ENCODE data around the gene URAD.

The URAD gene

DNA sequence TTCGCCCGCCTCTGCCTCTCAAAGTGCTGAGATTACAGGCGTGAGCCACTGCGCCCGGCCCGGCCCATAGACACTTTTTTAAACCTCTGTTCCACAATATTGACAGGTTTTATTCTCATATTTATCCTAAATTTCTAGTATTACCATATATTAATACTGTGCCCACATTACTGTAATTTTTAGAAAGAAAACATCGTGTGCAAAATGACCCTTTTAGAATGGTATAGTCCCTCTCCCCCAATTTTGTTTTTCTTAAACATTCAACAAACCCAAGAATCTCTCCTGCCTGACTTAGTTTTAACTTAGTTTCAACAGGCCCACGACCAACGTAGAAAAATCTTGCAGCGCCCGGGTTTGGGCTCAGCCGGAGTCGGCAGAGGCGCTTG, 28.5 kb downstream of the URAD start:
- DNase-seq: no peak

DNA sequence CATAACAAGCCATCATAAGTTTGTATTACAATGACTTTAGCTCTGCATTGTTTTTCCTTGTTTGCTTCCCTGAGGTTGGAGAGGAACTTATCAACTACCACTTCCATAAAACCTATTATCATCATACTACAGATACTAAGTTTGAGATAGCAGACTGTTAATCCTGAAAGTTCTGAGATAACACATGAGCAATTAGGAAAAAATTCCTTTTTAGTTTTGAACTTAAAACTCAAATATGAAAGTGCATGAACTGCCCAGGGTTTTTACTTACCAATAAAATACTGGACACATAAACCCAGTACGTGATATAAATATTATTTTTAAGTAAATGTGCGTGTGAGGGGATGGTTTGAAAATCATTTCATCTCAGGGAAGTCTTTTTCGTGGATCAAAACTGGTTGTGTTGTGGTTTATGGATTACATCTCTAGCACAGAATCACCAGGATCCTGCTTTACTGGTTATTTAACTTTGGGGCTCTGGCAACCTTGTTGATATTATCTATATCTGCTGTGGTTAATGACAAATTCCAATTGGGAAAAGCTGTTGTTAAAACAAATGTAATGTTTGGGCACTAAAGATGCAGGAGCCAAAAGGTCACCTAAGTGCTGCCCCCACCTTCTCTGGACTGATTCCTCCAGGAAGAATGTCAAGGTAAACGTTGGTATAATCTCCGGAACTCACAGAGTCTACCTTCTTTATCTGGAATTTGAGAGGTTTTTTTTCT, 31.8 kb downstream of the URAD start:
- DNase-seq: no peak

DNA sequence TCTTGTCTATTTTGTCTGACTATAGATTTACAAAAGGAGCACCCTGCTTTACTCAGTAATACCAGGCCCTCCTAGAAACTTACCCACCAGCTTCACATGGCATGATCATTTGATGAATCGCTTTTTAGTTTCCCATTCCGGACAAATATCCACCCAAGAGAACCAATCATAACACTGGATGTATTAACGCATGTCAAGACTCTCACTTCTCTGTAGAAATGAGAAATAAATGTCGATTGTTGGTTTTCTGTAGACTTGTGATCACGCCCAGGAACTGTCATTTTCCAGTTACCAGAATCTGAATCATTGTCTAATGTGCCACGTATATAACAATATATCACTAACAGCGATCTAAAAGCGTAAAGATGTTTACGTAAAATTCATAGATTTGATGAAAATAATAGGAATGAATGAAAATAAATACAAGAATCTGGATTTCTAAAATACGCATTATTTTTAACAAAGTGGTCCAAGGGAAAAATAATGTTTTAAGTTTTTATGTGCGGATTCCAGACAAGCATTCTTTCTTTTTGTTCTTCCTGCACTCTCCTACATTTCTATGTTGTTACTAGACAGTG, 33.4 kb downstream of the URAD start:
- DNase-seq: no peak

DNA sequence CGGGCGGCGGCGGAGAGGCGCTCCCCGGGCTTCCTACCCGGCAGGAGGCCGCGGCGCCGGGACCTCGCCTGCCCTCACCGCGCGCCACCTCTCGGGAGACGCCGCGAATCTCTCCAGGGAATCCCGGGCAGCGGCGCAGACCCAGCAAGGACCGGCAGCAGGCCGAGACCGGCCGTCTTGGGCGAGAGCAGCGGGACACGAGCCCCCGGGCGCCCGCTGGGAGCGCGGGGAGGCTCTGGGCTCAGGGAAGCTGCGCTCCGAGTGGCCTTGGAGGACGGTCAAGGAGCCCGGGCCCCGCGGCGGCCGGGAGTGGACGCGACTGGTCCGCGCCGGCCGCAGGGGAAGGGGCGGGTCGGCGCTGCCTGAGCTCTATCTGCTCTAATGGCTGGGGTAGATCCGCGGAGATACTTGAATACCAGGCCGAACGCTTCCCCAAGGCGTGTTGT, 34.1 kb downstream of the URAD start:
- DNase-seq: no peak

DNA sequence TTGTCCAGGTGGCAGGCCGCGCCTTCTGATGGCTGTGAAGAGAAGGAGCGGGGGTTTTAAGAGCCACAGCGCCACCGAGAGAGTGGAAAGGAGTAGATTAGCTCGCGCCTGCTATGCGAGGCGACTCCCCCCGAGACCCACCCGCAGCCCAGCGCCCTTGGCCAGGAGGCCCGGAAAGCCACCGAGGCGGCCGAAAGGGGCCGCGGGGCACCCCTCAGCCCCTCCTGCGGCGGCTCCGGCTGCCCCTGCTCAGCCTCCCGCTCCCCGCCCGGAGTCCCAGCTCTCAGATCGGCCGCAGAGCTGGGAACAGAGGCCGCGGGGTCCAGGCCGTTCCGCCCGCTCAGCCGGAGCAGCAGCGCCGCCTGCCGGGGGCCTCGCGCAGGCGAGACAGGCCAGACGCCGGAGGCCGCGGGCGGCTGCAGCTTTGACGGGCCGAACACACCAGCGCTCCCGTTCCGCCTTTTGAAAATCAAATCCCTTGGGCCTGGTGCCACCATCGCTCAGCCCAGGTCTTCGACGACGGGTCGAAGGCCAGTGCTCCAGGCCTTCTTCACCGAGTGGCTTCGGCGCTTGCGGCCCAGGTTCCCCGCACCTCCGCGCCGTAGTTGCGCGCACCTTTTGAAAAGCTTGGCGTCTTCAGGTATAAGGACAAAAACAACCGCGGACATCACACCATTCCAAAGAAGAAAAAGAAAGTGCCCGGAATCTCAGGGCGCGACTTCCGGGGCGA, 34.7 kb downstream of the URAD start:
- DNase-seq: peak in 32 of 56 donors; percentile 3 to 70 (median 14)

DNA sequence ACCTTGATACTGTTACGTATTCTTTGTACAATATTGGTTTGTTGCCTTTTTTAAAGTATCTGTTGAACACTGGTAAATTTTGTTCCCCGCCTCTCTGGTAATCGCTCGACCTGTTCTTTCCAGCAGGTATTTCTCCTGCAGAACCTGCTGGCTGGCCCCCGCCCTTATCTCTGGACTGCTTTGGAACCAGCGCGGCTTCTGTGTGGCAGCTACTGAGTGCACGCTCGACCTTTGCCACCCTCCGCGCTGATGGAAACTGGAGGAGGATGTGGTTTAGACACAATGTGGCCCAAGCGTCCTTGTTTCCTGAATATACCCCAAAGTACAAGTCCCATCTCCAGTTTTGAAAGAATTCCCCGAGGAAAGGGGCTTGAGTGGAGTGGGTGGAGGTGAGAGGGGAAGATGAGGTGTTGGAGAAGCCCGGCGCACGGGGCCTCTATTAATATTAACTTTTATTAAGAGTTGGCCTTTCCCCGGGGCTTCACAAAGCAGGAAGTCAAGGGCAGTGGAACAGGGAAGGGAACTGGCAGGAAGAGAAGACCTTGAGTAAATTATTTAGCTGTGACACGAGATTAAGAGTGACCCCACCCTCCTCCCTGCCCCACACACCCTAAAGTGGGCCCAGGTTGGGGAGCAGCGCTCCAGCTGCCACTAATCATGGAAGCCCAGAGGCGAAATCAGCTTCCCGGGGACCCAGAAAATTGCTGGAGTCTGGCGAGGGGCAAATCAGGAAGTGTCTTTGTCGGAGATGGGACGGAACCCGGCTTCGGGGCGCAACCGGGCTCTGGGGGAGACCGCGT, 35.4 kb downstream of the URAD start:
- DNase-seq: peak in 1 of 56 donors; percentile 21

DNA sequence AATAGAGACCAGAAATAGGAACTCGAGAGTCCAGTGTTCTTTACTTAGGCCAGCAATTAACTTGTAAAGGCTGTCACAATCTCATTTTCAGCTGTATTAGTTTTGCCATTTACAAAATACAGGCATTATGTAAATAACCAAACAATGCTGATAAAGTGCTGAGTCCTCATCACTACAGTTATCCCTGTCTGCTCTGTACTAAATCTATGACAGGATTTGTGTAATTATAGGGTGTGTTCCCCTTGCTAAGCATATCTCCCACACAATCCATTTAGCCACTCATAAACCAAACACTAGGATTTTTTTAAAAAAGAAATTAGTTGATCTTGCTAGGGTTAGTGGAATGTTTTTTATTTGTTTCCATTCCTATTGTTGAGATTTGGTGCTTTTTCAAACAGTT, 45.5 kb downstream of the URAD start:
- DNase-seq: no peak

DNA sequence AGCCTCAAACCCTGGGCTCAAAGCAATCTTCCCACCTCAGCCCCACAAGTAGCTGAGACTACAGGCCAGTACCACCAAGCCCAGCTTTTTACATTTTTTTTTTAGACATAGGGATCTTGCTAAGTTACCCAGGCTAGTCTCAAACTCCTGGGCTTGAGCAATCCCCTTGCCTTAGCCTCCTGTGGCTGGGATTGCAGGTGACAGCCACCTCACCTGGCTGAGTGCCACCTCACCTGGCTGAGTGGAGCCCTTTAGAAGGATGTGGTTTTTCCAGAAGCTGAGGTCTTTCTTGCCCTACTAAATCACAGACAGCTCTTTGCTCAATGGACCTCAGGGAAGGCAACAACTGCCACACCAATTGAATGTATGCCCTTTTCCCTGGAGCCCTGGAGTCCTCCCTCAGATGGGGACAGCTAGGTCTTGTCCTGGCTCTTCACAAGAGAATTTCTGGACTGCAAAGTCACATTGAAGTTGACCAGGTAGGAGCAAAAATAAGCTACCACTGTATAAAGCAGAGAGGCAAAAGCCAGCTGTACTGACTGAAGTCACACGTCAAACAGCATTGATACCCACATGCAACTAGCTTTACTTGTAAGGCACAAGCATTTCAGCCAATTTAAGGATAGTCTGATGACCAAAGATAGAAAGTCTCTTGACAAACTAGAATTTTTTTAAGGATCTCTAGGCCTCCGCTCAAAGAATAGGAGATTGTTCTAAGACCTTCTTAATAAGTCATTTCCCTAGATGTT, 54.7 kb downstream of the URAD start:
- no peak for DNase-seq

DNA sequence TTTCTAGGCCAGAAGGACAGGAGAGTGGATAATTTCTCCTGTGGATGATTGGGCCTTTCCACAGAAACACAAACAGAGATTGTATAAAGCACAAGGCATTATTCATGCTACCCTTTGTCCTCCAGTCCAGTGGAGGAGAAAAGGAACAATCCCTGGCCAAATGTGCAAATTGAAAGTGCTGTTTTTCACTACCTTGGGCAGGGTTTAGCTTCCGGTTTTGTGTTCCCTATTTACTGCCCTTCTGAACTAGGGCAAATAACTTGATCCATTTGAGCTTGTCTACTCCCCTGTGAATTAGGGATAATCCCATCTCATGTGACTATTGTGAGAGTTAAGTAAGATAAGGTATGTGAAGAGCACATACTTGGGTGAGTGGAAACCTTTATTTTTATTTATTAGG, 55.4 kb downstream of the URAD start:
- DNase-seq: no peak

DNA sequence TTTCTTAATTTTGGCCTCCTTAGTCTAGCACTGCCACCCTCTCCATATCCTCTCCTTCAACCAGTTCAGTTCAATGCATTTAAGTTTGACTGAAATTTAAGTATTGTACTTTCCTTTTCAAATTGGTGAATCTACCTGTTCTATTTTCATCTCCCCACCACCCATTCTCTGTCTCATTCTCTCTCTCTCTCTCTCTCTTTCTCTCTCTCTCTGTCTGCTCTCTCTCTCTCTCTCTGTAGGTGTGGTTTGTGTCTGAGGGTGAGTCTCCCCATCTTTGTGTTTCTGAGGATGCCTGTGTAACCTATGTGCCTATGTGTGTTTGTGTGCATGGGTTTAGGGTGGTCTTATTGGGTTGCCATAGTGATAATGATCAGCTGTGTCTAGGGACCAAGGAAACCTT, 58.6 kb downstream of the URAD start:
- DNase-seq: no peak

DNA sequence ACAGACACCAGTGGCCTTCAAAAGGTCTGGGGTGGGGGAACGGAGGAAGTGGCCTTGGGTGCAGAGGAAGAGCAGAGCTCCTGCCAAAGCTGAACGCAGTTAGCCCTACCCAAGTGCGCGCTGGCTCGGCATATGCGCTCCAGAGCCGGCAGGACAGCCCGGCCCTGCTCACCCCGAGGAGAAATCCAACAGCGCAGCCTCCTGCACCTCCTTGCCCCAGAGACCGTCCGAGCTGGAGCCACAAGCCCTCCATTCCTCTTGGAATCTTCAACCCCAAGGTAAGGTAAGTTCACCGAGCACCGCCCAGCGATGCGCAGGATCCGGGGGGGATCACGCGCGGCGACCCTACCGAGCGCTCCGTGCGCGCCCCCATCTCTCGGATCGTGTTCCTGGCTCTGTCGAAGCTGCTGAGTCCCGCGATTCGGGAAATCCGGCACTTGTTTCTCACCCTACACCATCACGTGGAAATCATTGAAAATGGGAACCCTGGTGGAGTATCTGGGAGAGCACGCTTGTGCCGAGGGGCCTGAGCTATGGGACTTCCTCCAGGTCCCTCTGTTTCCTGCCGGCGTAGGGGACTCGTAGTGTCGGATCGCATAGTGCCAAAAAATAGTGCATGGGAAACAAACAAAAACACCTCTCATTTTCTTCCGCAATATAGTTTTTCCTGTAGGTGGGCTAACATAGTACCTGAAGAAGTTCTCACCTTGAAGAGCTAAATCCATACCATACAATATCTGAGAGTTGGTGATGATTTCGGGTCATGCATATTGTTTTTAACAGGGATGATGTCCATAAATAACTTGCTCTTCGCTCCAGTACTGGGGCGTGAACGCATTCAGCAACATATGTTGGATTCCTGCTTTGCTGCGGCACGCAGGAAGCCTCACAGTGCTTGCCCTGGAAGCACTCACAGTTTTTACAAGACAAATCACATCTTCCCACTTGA, 59.4 kb downstream of the URAD start:
- no peak for DNase-seq

DNA sequence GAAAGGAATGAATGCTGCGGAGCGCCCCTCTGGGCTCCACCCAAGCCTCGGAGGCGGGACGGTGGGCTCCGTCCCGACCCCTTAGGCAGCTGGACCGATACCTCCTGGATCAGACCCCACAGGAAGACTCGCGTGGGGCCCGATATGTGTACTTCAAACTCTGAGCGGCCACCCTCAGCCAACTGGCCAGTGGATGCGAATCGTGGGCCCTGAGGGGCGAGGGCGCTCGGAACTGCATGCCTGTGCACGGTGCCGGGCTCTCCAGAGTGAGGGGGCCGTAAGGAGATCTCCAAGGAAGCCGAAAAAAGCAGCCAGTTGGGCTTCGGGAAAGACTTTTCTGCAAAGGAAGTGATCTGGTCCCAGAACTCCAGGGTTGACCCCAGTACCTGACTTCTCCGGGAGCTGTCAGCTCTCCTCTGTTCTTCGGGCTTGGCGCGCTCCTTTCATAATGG, 60.1 kb downstream of the URAD start:
- DNase-seq: no peak
